ENCODE results near the gene OPN4. TPM values are rescaled to one million over a fixed set of nuclear protein-coding genes. Genes with fewer than 3 reads are reported as not detected.

Gene OPN4
- total RNA-seq, 2 donors from 2014 or later, result not detected

- Histone ChIP-seq H3K9ac (ENCODE audit: extremely low read depth, low read length, poor library complexity, severe bottlenecking) (no peak overlapping the region), H3K4me1 (ENCODE audit: control insufficient read depth, insufficient read depth, low read length) (no peaks in the 10 kb centered on the region), H3K4me3 (ENCODE audit: low read length) (no peak overlapping the region), H3K36me3 (ENCODE audit: control insufficient read depth, insufficient read depth, low read length) (no peaks in the 10 kb centered on the region), H3K9me3 (ENCODE audit: control insufficient read depth, low read length) (no peaks in the 10 kb centered on the region), H3K27me3 (ENCODE audit: control insufficient read depth, insufficient read depth, low read length, poor library complexity, severe bottlenecking) (no peaks in the 10 kb centered on the region), H3K27ac (ENCODE audit: low read depth, low read length) (no peak overlapping the region)
- H3K27ac Mint-ChIP-seq, result peak overlapping the region; percentile 40
- no peaks in the 10 kb centered on the region for H3K27me3 Mint-ChIP-seq (ENCODE audit: insufficient read depth)
- 86 to 92% methylated on average over 19 to 22 of the region's 22 CpGs for WGBS, 2 experiments (ENCODE audit: insufficient coverage in 1 of 2, insufficient read length in 1 of 2)
- H3K4me3 Mint-ChIP-seq, result no peak overlapping the region
- no peaks in the 10 kb centered on the region for H3K9me3 Mint-ChIP-seq
- TF ChIP-seq CTCF (conservative IDR thresholded peaks at IDR 0.05), result no peak
- H3K36me3 Mint-ChIP-seq (ENCODE audit: low read depth), result no peaks in the 10 kb centered on the region
- peaks cover 4% of the 10 kb centered on the region for H3K4me1 Mint-ChIP-seq
- no peak for DNase-seq
Measured at GRCh38 chr10:86681722-86682386, 27.5 kb downstream of the OPN4 start.

- Mint-ChIP-seq H3K27ac (no peak overlapping the region), H3K4me3 (no peak overlapping the region), H3K27me3 (ENCODE audit: insufficient read depth) (no peaks in the 10 kb centered on the region), H3K4me1 (peaks cover 4% of the 10 kb centered on the region), H3K9me3 (no peaks in the 10 kb centered on the region), H3K36me3 (ENCODE audit: low read depth) (no peaks in the 10 kb centered on the region)
- no peak overlapping the region for H3K4me3 ChIP-seq (ENCODE audit: low read length)
- H3K9me3 ChIP-seq (ENCODE audit: control insufficient read depth, low read length), result no peaks in the 10 kb centered on the region
- TF ChIP-seq CTCF (conservative IDR thresholded peaks at IDR 0.05), result no peak
- no peaks in the 10 kb centered on the region for H3K27me3 ChIP-seq (ENCODE audit: control insufficient read depth, insufficient read depth, low read length, poor library complexity, severe bottlenecking)
- H3K9ac ChIP-seq (ENCODE audit: extremely low read depth, low read length, poor library complexity, severe bottlenecking), result no peak overlapping the region
- H3K36me3 ChIP-seq (ENCODE audit: control insufficient read depth, insufficient read depth, low read length), result no peaks in the 10 kb centered on the region
- DNase-seq, result no peak
- H3K4me1 ChIP-seq (ENCODE audit: control insufficient read depth, insufficient read depth, low read length), result no peaks in the 10 kb centered on the region
- H3K27ac ChIP-seq (ENCODE audit: low read depth, low read length), result no peak overlapping the region
- WGBS, 2 experiments (ENCODE audit: insufficient coverage in 1 of 2, insufficient read length in 1 of 2), result 69 to 78% methylated on average over 2 of the region's 2 CpGs
Measured at GRCh38 chr10:86682675-86683074, 28.3 kb downstream of the OPN4 start.

GRCh38 chr10:86684331-86685097, 30.2 kb downstream of the OPN4 start:
- 26 to 66% methylated on average over 2 to 9 of the region's 9 CpGs for WGBS, 2 experiments (ENCODE audit: insufficient coverage in 1 of 2, insufficient read length in 1 of 2)
- Mint-ChIP-seq H3K27me3 (ENCODE audit: insufficient read depth) (no peaks in the 10 kb centered on the region), H3K4me3 (no peak overlapping the region), H3K4me1 (peaks cover 4% of the 10 kb centered on the region), H3K9me3 (no peaks in the 10 kb centered on the region), H3K27ac (no peak overlapping the region), H3K36me3 (ENCODE audit: low read depth) (no peaks in the 10 kb centered on the region)
- Histone ChIP-seq H3K9ac (ENCODE audit: extremely low read depth, low read length, poor library complexity, severe bottlenecking) (no peak overlapping the region), H3K9me3 (ENCODE audit: control insufficient read depth, low read length) (no peaks in the 10 kb centered on the region), H3K27me3 (ENCODE audit: control insufficient read depth, insufficient read depth, low read length, poor library complexity, severe bottlenecking) (no peaks in the 10 kb centered on the region), H3K36me3 (ENCODE audit: control insufficient read depth, insufficient read depth, low read length) (no peaks in the 10 kb centered on the region), H3K4me3 (ENCODE audit: low read length) (no peak overlapping the region), H3K4me1 (ENCODE audit: control insufficient read depth, insufficient read depth, low read length) (no peaks in the 10 kb centered on the region), H3K27ac (ENCODE audit: low read depth, low read length) (no peak overlapping the region)
- peak; percentile 89 for DNase-seq
- peak; percentile 76 for TF ChIP-seq CTCF (conservative IDR thresholded peaks at IDR 0.05)
